Breast epithelium (tissue), 4 donors: Measurements from ENCODE around the gene ASPG. TPM values are rescaled to one million over a fixed set of nuclear protein-coding genes. Genes with fewer than 3 reads are reported as not detected.
A peak's percentile ranks its signal among the peaks of the same experiment; 100 is the strongest.

ENCODE experiments used
- DNase-seq, 2 donors: peaks; one replicate each; pipeline ENCODE4 v3.0.0-alpha.2; 2019; ENCODE audit warnings: low spot score in 2 of 2
- H3K27ac ChIP-seq, 2 donors: fragments of 200-600 bp; sonication (generic) in 1 of 2; one replicate each; pipeline ENCODE4 v1.5.1; 2016 to 2019; ENCODE audit warnings: mild to moderate bottlenecking in 1 of 2
- H3K27me3 ChIP-seq, 2 donors: fragments of 200-600 bp; sonication (generic) in 1 of 2; one replicate each; pipeline versions ENCODE4 v1.5.1 to v1.6.0; 2017 to 2019; ENCODE audit warnings: control low read depth in 1 of 2, mild to moderate bottlenecking in 1 of 2
- H3K36me3 ChIP-seq: fragments of 200-600 bp; one replicate; pipeline ENCODE4 v1.5.1; 2019
- H3K4me1 ChIP-seq, 2 donors: fragments of 200-600 bp; sonication (generic); one replicate each; pipeline ENCODE4 v1.5.1; 2016 to 2019; ENCODE audit warnings: control low read depth in 1 of 2
- H3K4me3 ChIP-seq, 3 donors: fragments of 200-600 bp; sonication (generic); 1 replicate in 2 of 3; 2 replicates in 1 of 3; pipeline ENCODE4 v1.5.1; 2016 to 2019; ENCODE audit warnings: mild to moderate bottlenecking in 3 of 3, moderate library complexity in 2 of 3
- H3K9me3 ChIP-seq, 2 donors: fragments of 200-600 bp; sonication (generic) in 1 of 2; one replicate each; pipeline ENCODE4 v1.5.1; 2016 to 2019; ENCODE audit warnings: control low read depth in 1 of 2
- CTCF ChIP-seq, 3 donors: fragments of 450-650 bp; IDR thresholded peaks; one replicate each; pipeline ENCODE4 v1.5.1; 2016 to 2017; ENCODE audit warnings: antibody characterized with exemption in 3 of 3, mild to moderate bottlenecking in 3 of 3, moderate library complexity in 3 of 3
- POLR2A ChIP-seq: fragments of 450-650 bp; IDR thresholded peaks from one replicate; pipeline ENCODE4 v1.6.1; 2016; ENCODE audit warnings: antibody characterized with exemption, mild to moderate bottlenecking, moderate library complexity
- POLR2AphosphoS5 ChIP-seq, 3 donors: sonication (generic); formaldehyde crosslinking; IDR thresholded peaks; one replicate each; pipeline ENCODE4 v1.6.1; 2017; ENCODE audit warnings: antibody characterized with exemption in 3 of 3
- intact Hi-C: fragments of 100-400 bp; cut with DNase I; formaldehyde crosslinking; loops from one replicate; pipeline ENCODE4 v1.15.1; 2023; ENCODE audit warnings: low total_unique reads
- total RNA-seq, 3 donors: library from RNA; depleted of rRNA; stranded (reverse); fragments of >200 nt; gene quantifications; one replicate each; pipeline ENCODE4 v1.1.0, GENCODE V29; 2016

ASPG gene
- total RNA-seq, 3 donors from 2014 or later = 0.15 to 0.33 TPM; not detected in 1

DNA sequence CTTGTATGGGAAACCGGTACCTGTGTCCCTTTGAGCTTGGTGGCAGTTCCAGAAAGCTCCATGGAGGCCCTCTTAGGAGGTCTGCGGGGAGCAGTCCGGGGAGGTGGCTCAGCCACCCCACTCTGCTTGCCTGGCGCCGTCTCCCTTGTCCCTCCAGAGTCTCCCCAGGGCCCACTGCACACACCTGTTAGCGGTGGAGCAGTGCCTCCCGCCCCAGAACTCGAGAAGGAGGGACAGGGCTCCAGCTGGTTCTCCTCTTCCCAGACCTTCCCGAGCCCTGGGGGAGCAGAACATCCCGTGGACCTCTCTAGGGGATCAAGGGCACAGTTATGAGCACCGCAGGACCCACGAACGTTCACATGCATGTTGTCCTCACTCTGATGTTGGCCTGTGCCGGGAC lies 10.8 kb downstream of the ASPG start:
- intact Hi-C loops = loop anchor here (10.0 kb wide), 1 partner anchor 468 kb away; no protein-coding TSS in a partner anchor
- H3K4me1 ChIP-seq = peaks cover 0 to 6% of the 10 kb centered on the region in 2 donors
- no peak for DNase-seq
- no peaks in the 10 kb centered on the region for H3K9me3 ChIP-seq
- H3K27ac ChIP-seq = no peak overlapping the region
- H3K36me3 ChIP-seq = no peaks in the 10 kb centered on the region
- no peak for TF ChIP-seq POLR2AphosphoS5 (IDR thresholded peaks at IDR 0.05)
- no peak for TF ChIP-seq POLR2A
- TF ChIP-seq CTCF (IDR thresholded peaks at IDR 0.05) = no peak
- peaks cover 0 to 39% of the 10 kb centered on the region in 2 donors for H3K27me3 ChIP-seq
- no peak overlapping the region for H3K4me3 ChIP-seq

GRCh38 chr14:104096751-104097700 lies 11.5 kb downstream of the ASPG start:
- intact Hi-C loops = loop anchor here (10.0 kb wide), 1 partner anchor 468 kb away; no protein-coding TSS in a partner anchor

GRCh38 chr14:104098272-104099095 lies 13.0 kb downstream of the ASPG start:
- TF ChIP-seq POLR2AphosphoS5 (IDR thresholded peaks at IDR 0.05) (no peak), CTCF (IDR thresholded peaks at IDR 0.05) (no peak), POLR2A (no peak)
- no peaks in the 10 kb centered on the region for H3K36me3 ChIP-seq
- peaks cover 0 to 6% of the 10 kb centered on the region in 2 donors for H3K4me1 ChIP-seq
- intact Hi-C loops = loop anchor here (10.0 kb wide), 1 partner anchor 466 kb away; no protein-coding TSS in a partner anchor
- no peak overlapping the region for H3K27ac ChIP-seq
- H3K9me3 ChIP-seq = no peaks in the 10 kb centered on the region
- H3K4me3 ChIP-seq = no peak overlapping the region
- no peak for DNase-seq
- peaks cover 0 to 22% of the 10 kb centered on the region in 2 donors for H3K27me3 ChIP-seq

More at GRCh38 chr14:104096751-104097700, 11.5 kb downstream of the ASPG start:
- DNase-seq = no peak
- Histone ChIP-seq H3K4me1 (peaks cover 0 to 6% of the 10 kb centered on the region in 2 donors), H3K9me3 (no peaks in the 10 kb centered on the region), H3K36me3 (no peaks in the 10 kb centered on the region), H3K27ac (no peak overlapping the region), H3K4me3 (no peak overlapping the region), H3K27me3 (peaks cover 0 to 33% of the 10 kb centered on the region in 2 donors)
- TF ChIP-seq CTCF (IDR thresholded peaks at IDR 0.05) (no peak), POLR2A (no peak), POLR2AphosphoS5 (IDR thresholded peaks at IDR 0.05) (no peak)

- no peak overlapping the region for H3K4me3 ChIP-seq
- no peaks in the 10 kb centered on the region for H3K36me3 ChIP-seq
- peaks cover 0 to 20% of the 10 kb centered on the region in 2 donors for H3K27me3 ChIP-seq
- H3K27ac ChIP-seq = no peak overlapping the region
- peaks cover 0 to 6% of the 10 kb centered on the region in 2 donors for H3K4me1 ChIP-seq
- no peaks in the 10 kb centered on the region for H3K9me3 ChIP-seq
- DNase-seq = peak in 1 of 2 donors; percentile 42
- TF ChIP-seq POLR2AphosphoS5 (IDR thresholded peaks at IDR 0.05) = no peak
- TF ChIP-seq CTCF (IDR thresholded peaks at IDR 0.05) = no peak
- no peak for TF ChIP-seq POLR2A
- intact Hi-C loops = loop anchor here (10.0 kb wide), 1 partner anchor 465 kb away; no protein-coding TSS in a partner anchor
These were observed 13.9 kb downstream of the ASPG start for GRCh38 chr14:104099096-104100041.
